Measurements from ENCODE around the gene ZER1.
A peak's percentile ranks its signal among the peaks of the same experiment; 100 is the strongest.
"Not testable (repeated sequence)": the region's sequence is repeated elsewhere in the genome, so short reads cannot be mapped to it uniquely, and the experiment has no call there.

ZER1 gene

GRCh38 chr9:128807827-128808226 lies 36.1 kb upstream of the ZER1 start:
- H3K9me3 ChIP-seq (ENCODE audit: low read length), result no peaks in the 10 kb centered on the region
- no peak overlapping the region for H3K27ac ChIP-seq (ENCODE audit: low read depth, low read length)
- H3K4me3 ChIP-seq (ENCODE audit: low read depth in 1 of 2, low read length in 2 of 2), result no peak overlapping the region
- no peaks in the 10 kb centered on the region for H3K27me3 ChIP-seq (ENCODE audit: control insufficient read depth in 1 of 2, insufficient read depth in 2 of 2, low read length in 2 of 2)
- no peak overlapping the region for H3K9ac ChIP-seq (ENCODE audit: low read length)
- H3K36me3 ChIP-seq (ENCODE audit: insufficient read depth, low read length), result peaks cover 29% of the 10 kb centered on the region
- no peaks in the 10 kb centered on the region for H3K4me1 ChIP-seq (ENCODE audit: insufficient read depth, low read length)

GRCh38 chr9:128805661-128806060 lies 33.9 kb upstream of the ZER1 start:
- Histone ChIP-seq H3K4me1 (ENCODE audit: insufficient read depth, low read length) (no peaks in the 10 kb centered on the region), H3K27me3 (ENCODE audit: control insufficient read depth in 1 of 2, insufficient read depth in 2 of 2, low read length in 2 of 2) (no peaks in the 10 kb centered on the region), H3K9ac (ENCODE audit: low read length) (no peak overlapping the region), H3K4me3 (ENCODE audit: low read depth in 1 of 2, low read length in 2 of 2) (no peak overlapping the region), H3K9me3 (ENCODE audit: low read length) (no peaks in the 10 kb centered on the region), H3K27ac (ENCODE audit: low read depth, low read length) (no peak overlapping the region), H3K36me3 (ENCODE audit: insufficient read depth, low read length) (peaks cover 36% of the 10 kb centered on the region)

GRCh38 chr9:128802482-128802881 lies 30.8 kb upstream of the ZER1 start:
- Histone ChIP-seq H3K36me3 (ENCODE audit: insufficient read depth, low read length) (peaks cover 53% of the 10 kb centered on the region), H3K9ac (ENCODE audit: low read length) (no peak overlapping the region), H3K27ac (ENCODE audit: low read depth, low read length) (no peak overlapping the region), H3K27me3 (ENCODE audit: control insufficient read depth in 1 of 2, insufficient read depth in 2 of 2, low read length in 2 of 2) (no peaks in the 10 kb centered on the region), H3K4me1 (ENCODE audit: insufficient read depth, low read length) (no peaks in the 10 kb centered on the region), H3K9me3 (ENCODE audit: low read length) (no peaks in the 10 kb centered on the region), H3K4me3 (ENCODE audit: low read depth in 1 of 2, low read length in 2 of 2) (no peak overlapping the region)

- Histone ChIP-seq H3K27me3 (ENCODE audit: control insufficient read depth in 1 of 2, insufficient read depth in 2 of 2, low read length in 2 of 2) (no peaks in the 10 kb centered on the region), H3K9ac (ENCODE audit: low read length) (no peak overlapping the region), H3K4me1 (ENCODE audit: insufficient read depth, low read length) (no peaks in the 10 kb centered on the region), H3K27ac (ENCODE audit: low read depth, low read length) (no peak overlapping the region), H3K4me3 (ENCODE audit: low read depth in 1 of 2, low read length in 2 of 2) (no peak overlapping the region), H3K9me3 (ENCODE audit: low read length) (no peaks in the 10 kb centered on the region), H3K36me3 (ENCODE audit: insufficient read depth, low read length) (peaks cover 43% of the 10 kb centered on the region)
These were observed 28.3 kb upstream of the ZER1 start for GRCh38 chr9:128800061-128800460.

- peaks cover 38% of the 10 kb centered on the region for H3K36me3 ChIP-seq (ENCODE audit: insufficient read depth, low read length)
- no peak overlapping the region for H3K4me3 ChIP-seq (ENCODE audit: low read depth in 1 of 2, low read length in 2 of 2)
- H3K4me1 ChIP-seq (ENCODE audit: insufficient read depth, low read length), result no peaks in the 10 kb centered on the region
- H3K27me3 ChIP-seq (ENCODE audit: control insufficient read depth in 1 of 2, insufficient read depth in 2 of 2, low read length in 2 of 2), result no peaks in the 10 kb centered on the region
- no peak overlapping the region for H3K27ac ChIP-seq (ENCODE audit: low read depth, low read length)
- H3K9ac ChIP-seq (ENCODE audit: low read length), result no peak overlapping the region
- H3K9me3 ChIP-seq (ENCODE audit: low read length), result no peaks in the 10 kb centered on the region
These were observed 27.2 kb upstream of the ZER1 start for GRCh38 chr9:128798896-128799295.

- H3K4me3 ChIP-seq (ENCODE audit: low read depth in 1 of 2, low read length in 2 of 2); H3K4me1 ChIP-seq (ENCODE audit: insufficient read depth, low read length); H3K27me3 ChIP-seq (ENCODE audit: control insufficient read depth in 1 of 2, insufficient read depth in 2 of 2, low read length in 2 of 2); H3K9ac ChIP-seq (ENCODE audit: low read length); H3K27ac ChIP-seq (ENCODE audit: low read depth, low read length); H3K9me3 ChIP-seq (ENCODE audit: low read length): not testable (repeated sequence)
- H3K36me3 ChIP-seq (ENCODE audit: insufficient read depth, low read length), result peaks cover 55% of the 10 kb centered on the region
These were observed 23.2 kb upstream of the ZER1 start for GRCh38 chr9:128794961-128795360.

GRCh38 chr9:128792978-128793686 lies 21.4 kb upstream of the ZER1 start:
- Histone ChIP-seq H3K9ac (ENCODE audit: low read length) (no peak overlapping the region), H3K27ac (ENCODE audit: low read depth, low read length) (no peak overlapping the region), H3K36me3 (ENCODE audit: insufficient read depth, low read length) (peaks cover 44% of the 10 kb centered on the region), H3K27me3 (ENCODE audit: control insufficient read depth in 1 of 2, insufficient read depth in 2 of 2, low read length in 2 of 2) (no peaks in the 10 kb centered on the region), H3K4me3 (ENCODE audit: low read depth in 1 of 2, low read length in 2 of 2) (no peak overlapping the region), H3K9me3 (ENCODE audit: low read length) (no peaks in the 10 kb centered on the region), H3K4me1 (ENCODE audit: insufficient read depth, low read length) (peaks cover 6% of the 10 kb centered on the region)

GRCh38 chr9:128792134-128792533 lies 20.4 kb upstream of the ZER1 start:
- H3K4me1 ChIP-seq (ENCODE audit: insufficient read depth, low read length), result peaks cover 10% of the 10 kb centered on the region
- peaks cover 41% of the 10 kb centered on the region for H3K36me3 ChIP-seq (ENCODE audit: insufficient read depth, low read length)
- H3K4me3 ChIP-seq (ENCODE audit: low read depth in 1 of 2, low read length in 2 of 2), result no peak overlapping the region
- no peak overlapping the region for H3K9ac ChIP-seq (ENCODE audit: low read length)
- H3K27me3 ChIP-seq (ENCODE audit: control insufficient read depth in 1 of 2, insufficient read depth in 2 of 2, low read length in 2 of 2), result no peaks in the 10 kb centered on the region
- H3K9me3 ChIP-seq (ENCODE audit: low read length), result no peaks in the 10 kb centered on the region
- H3K27ac ChIP-seq (ENCODE audit: low read depth, low read length), result no peak overlapping the region

GRCh38 chr9:128790536-128790935 lies 18.8 kb upstream of the ZER1 start:
- Histone ChIP-seq H3K4me1 (ENCODE audit: insufficient read depth, low read length) (peaks cover 15% of the 10 kb centered on the region), H3K27ac (ENCODE audit: low read depth, low read length) (no peak overlapping the region), H3K27me3 (ENCODE audit: control insufficient read depth in 1 of 2, insufficient read depth in 2 of 2, low read length in 2 of 2) (no peaks in the 10 kb centered on the region), H3K9ac (ENCODE audit: low read length) (no peak overlapping the region), H3K36me3 (ENCODE audit: insufficient read depth, low read length) (peaks cover 37% of the 10 kb centered on the region), H3K9me3 (ENCODE audit: low read length) (no peaks in the 10 kb centered on the region), H3K4me3 (ENCODE audit: low read depth in 1 of 2, low read length in 2 of 2) (no peak overlapping the region)

- Histone ChIP-seq H3K9ac (ENCODE audit: low read length) (peak overlapping the region; percentile 5), H3K4me1 (ENCODE audit: insufficient read depth, low read length) (peaks cover 15% of the 10 kb centered on the region), H3K27ac (ENCODE audit: low read depth, low read length) (no peak overlapping the region), H3K4me3 (ENCODE audit: low read depth in 1 of 2, low read length in 2 of 2) (no peak overlapping the region), H3K9me3 (ENCODE audit: low read length) (no peaks in the 10 kb centered on the region), H3K27me3 (ENCODE audit: control insufficient read depth in 1 of 2, insufficient read depth in 2 of 2, low read length in 2 of 2) (no peaks in the 10 kb centered on the region), H3K36me3 (ENCODE audit: insufficient read depth, low read length) (peaks cover 33% of the 10 kb centered on the region)
These were observed 16.7 kb upstream of the ZER1 start for GRCh38 chr9:128788445-128788844.

GRCh38 chr9:128787659-128788058 lies 15.9 kb upstream of the ZER1 start:
- Histone ChIP-seq H3K27me3 (ENCODE audit: control insufficient read depth in 1 of 2, insufficient read depth in 2 of 2, low read length in 2 of 2) (no peaks in the 10 kb centered on the region), H3K27ac (ENCODE audit: low read depth, low read length) (peak overlapping the region; percentile 76), H3K36me3 (ENCODE audit: insufficient read depth, low read length) (peaks cover 26% of the 10 kb centered on the region), H3K9ac (ENCODE audit: low read length) (peak overlapping the region; percentile 5), H3K9me3 (ENCODE audit: low read length) (no peaks in the 10 kb centered on the region), H3K4me3 (ENCODE audit: low read depth in 1 of 2, low read length in 2 of 2) (peak overlapping the region; percentile 76 to 99), H3K4me1 (ENCODE audit: insufficient read depth, low read length) (peaks cover 15% of the 10 kb centered on the region)

Measured in muscle layer of colon (tissue), 2 donors.